Measurements from ENCODE around the gene MAP3K9. TPM values are rescaled to one million over a fixed set of nuclear protein-coding genes. Genes with fewer than 3 reads are reported as not detected.

MAP3K9 gene
- total and polyA plus RNA-seq, 2 donors (not counting 3 experiments of a cell fraction or from before 2014, with no cell fraction given): 0.06 to 0.11 TPM

DNA sequence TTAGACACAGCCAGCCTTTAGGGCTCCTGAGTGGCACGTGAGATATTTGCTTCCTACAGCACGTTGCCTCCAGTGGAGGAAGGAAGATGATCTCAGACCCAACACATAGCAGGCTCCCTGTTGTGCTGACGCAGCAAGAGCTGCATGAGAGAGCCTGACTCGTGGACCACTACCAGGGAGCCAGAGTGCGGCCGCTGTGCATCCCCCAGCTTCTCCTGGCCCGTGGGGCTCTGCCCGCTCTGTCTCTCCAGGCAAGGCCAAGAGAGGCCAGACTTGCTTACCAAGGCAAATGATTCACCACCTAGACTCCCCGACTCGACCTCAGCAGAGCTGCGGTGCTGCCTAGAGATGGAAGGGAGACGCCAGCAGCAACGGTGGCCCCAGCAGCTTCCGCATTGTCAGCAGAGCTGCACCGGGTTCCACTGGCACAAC lies 37.5 kb downstream of the MAP3K9 start:
- no peak overlapping the region for H3K27ac ChIP-seq (ENCODE audit: insufficient read depth, low read depth, low read length)
- H3K9me1 ChIP-seq (replicated peaks; ENCODE audit: control insufficient read depth, extremely low read depth, insufficient read depth, low read length): no peaks in the 10 kb centered on the region
- DNase-seq (ENCODE audit: low read depth, low spot score) (no peak), FAIRE-seq (no peak)
- H2AFZ ChIP-seq (ENCODE audit: low read depth, low read length): no peak overlapping the region
- BruUV-seq (replicated peaks): no TSS peak
- H3K9me3 ChIP-seq (replicated peaks; ENCODE audit: control insufficient read depth, insufficient read depth, low read length): no peaks in the 10 kb centered on the region
- intact Hi-C loops (cut with micrococcal nuclease) (no loop called here), dilution Hi-C loops (cut with MboI; ENCODE audit: extremely low pct_ligation_motif_present, low sequenced_read_pairs) (no loop called here)
- H3K4me3 ChIP-seq (replicated peaks in 1 of 3; ENCODE audit: insufficient read depth in 1 of 3, low read depth in 1 of 3, low read length in 3 of 3): no peak overlapping the region
- H4K20me1 ChIP-seq (replicated peaks; ENCODE audit: control insufficient read depth, extremely low read depth, insufficient read depth, low read length): no peaks in the 10 kb centered on the region
- no peak overlapping the region for H3K9ac ChIP-seq (replicated peaks; ENCODE audit: extremely low read depth, insufficient read depth, low read length)
- TF ChIP-seq POLR2A (IDR thresholded peaks at IDR 0.05; ENCODE audit: low read depth, low read length) (no peak), FOS (IDR thresholded peaks at IDR 0.05; ENCODE audit: borderline replicate concordance, insufficient read depth, low read length) (no peak), POLR2AphosphoS5 (IDR thresholded peaks at IDR 0.05; ENCODE audit: insufficient read depth, low read depth, low read length) (no peak), GATA2 (IDR thresholded peaks at IDR 0.05; ENCODE audit: insufficient read depth, insufficient read length, low read depth, low read length) (no peak), MYC (IDR thresholded peaks at IDR 0.05; ENCODE audit: low read depth, low read length) (no peak), JUN (IDR thresholded peaks at IDR 0.05; ENCODE audit: borderline replicate concordance, insufficient read depth, insufficient read length, low read depth) (no peak), EZH2 (IDR thresholded peaks at IDR 0.05; ENCODE audit: borderline replicate concordance, low read depth, low read length, severe bottlenecking) (no peak), CTCF (IDR thresholded peaks at IDR 0.05; ENCODE audit: extremely low read depth in 1 of 2, insufficient read depth in 1 of 2, low read depth in 1 of 2, low read length in 2 of 2) (no peak)
- TF ChIP-seq, protein P1, sequence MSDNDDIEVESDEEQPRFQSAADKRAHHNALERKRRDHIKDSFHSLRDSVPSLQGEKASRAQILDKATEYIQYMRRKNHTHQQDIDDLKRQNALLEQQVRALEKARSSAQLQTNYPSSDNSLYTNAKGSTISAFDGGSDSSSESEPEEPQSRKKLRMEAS (IDR thresholded peaks at IDR 0.05; ENCODE audit: insufficient read depth, insufficient read length): no peak
- ChIA-PET CTCF (interaction anchor here (0.7 kb wide), 1 partner anchor 26 kb away, joined by 3 read pairs; no protein-coding TSS in a partner anchor), POLR2A (no interaction called here)
- peaks cover 0 to 2% of the 10 kb centered on the region in 2 experiments for H3K27me3 ChIP-seq (ENCODE audit: control insufficient read depth in 2 of 2, insufficient read depth in 2 of 2, low read length in 2 of 2)
- no peaks in the 10 kb centered on the region for H3K36me3 ChIP-seq (ENCODE audit: control insufficient read depth in 2 of 2, extremely low read depth in 1 of 2, insufficient read depth in 2 of 2, low read length in 2 of 2)
- no peak overlapping the region for H3K4me2 ChIP-seq (ENCODE audit: insufficient read depth, low read length)
- no peaks in the 10 kb centered on the region for H3K4me1 ChIP-seq (ENCODE audit: control insufficient read depth, extremely low read depth, insufficient read depth, low read length)
- H3K79me2 ChIP-seq (ENCODE audit: control insufficient read depth, insufficient read depth, low read length): no peaks in the 10 kb centered on the region
